GM12878 (cell line): Measurements from ENCODE around the gene CALN1. TPM values are rescaled to one million over a fixed set of nuclear protein-coding genes. Genes with fewer than 3 reads are reported as not detected.

Experiments
- ATAC-seq: fragments of 200-7000 bp; cut with Tn5 transposase; 3 replicates; pipeline ENCODE4 v1.9.1; 2020; ENCODE audit warnings: mild to moderate bottlenecking, moderate library complexity
- BruUV-seq: library from RNA; stranded (reverse); fragments of 400-500 nt; replicated peaks from 2 replicates; lab custom pipeline; 2021; lab: Mats Ljungman, UMichigan
- CTCF ChIA-PET: fragments of 300-600 bp; sonication (Branson Sonifier 250); formaldehyde crosslinking; extraction: SDS; loops from one replicate; lab custom pipeline; 2021; ENCODE audit warnings: inconsistent platforms; lab: Yijun Ruan, JAX
- POLR2A ChIA-PET: fragments of 350-600 bp; formaldehyde crosslinking; extraction: SDS; loops from one replicate; lab custom pipeline; 2021; ENCODE audit warnings: inconsistent platforms; lab: Charles Lee
- RAD21 ChIA-PET: fragments of 300-600 bp; sonication (Branson Sonifier 250); formaldehyde crosslinking; loops from one replicate; lab custom pipeline; 2023; ENCODE audit warnings: antibody characterized with exemption; ENCODE audit not compliant: unreplicated experiment; lab: Charles Lee
- SMC1A ChIA-PET: fragments of 300-600 bp; sonication (Branson Sonifier 250); formaldehyde crosslinking; loops from one replicate; lab custom pipeline; 2023; ENCODE audit not compliant: unreplicated experiment, uncharacterized antibody; lab: Charles Lee
- DNase-seq: peaks from one replicate; pipeline ENCODE4 v3.0.0-alpha.2; 2011; ENCODE audit warnings: low read depth, low spot score
- FAIRE-seq: peaks from 3 replicates; lab custom pipeline; 2011; peaks lifted over from hg19 to GRCh38; lab: Jason Lieb, UNC
- H2AFZ ChIP-seq: 2 replicates; pipeline ENCODE4 v1.6.0; 2011; ENCODE audit warnings: low read depth, low read length, control low read depth; ENCODE audit not compliant: control insufficient read depth
- H3K27ac ChIP-seq: 2 replicates; pipeline ENCODE4 v1.5.1; 2011; ENCODE audit warnings: control low read depth; ENCODE audit not compliant: control insufficient read depth, insufficient read depth
- H3K27me3 ChIP-seq, 2 experiments: replicated peaks in 1 of 2; 2 replicates each; pipeline versions ENCODE4 v1.6.0 to v1.6.1; 2011; ENCODE audit warnings: low read length in 1 of 2; ENCODE audit not compliant: control insufficient read depth in 2 of 2, insufficient read depth in 2 of 2
- H3K36me3 ChIP-seq, 2 experiments: 2 replicates each; pipeline ENCODE4 v1.5.1; 2011; ENCODE audit warnings: low read length in 1 of 2; ENCODE audit not compliant: control insufficient read depth in 2 of 2, insufficient read depth in 2 of 2
- H3K4me1 ChIP-seq: 2 replicates; pipeline ENCODE4 v1.6.1; 2011; ENCODE audit warnings: mild to moderate bottlenecking, low read length, moderate library complexity, mixed read lengths; ENCODE audit not compliant: control insufficient read depth, insufficient read depth
- H3K4me2 ChIP-seq: 2 replicates; pipeline ENCODE4 v1.6.0; 2011; ENCODE audit warnings: control low read depth; ENCODE audit not compliant: control insufficient read depth, insufficient read depth
- H3K4me3 ChIP-seq: fragments of 200-600 bp; sonication (generic); 2 replicates; pipeline ENCODE4 v1.5.1; 2016
- H3K79me2 ChIP-seq: 2 replicates; pipeline ENCODE4 v1.6.0; 2011; ENCODE audit warnings: low read length; ENCODE audit not compliant: control insufficient read depth, insufficient read depth
- H3K9ac ChIP-seq: 2 replicates; pipeline ENCODE4 v1.8.0; 2011; ENCODE audit warnings: low read length, control low read depth, mixed read lengths; ENCODE audit not compliant: control insufficient read depth, insufficient read depth
- H3K9me3 ChIP-seq: replicated peaks from 3 replicates; pipeline ENCODE4 v1.5.1; 2011; ENCODE audit warnings: mild to moderate bottlenecking, low read length; ENCODE audit not compliant: control insufficient read depth, insufficient read depth
- H4K20me1 ChIP-seq: 2 replicates; pipeline ENCODE4 v1.6.0; 2011; ENCODE audit not compliant: control insufficient read depth, insufficient read depth
- BCL11A ChIP-seq: IDR thresholded peaks from 2 replicates; pipeline ENCODE4 v1.6.1; 2011; ENCODE audit warnings: low read depth, low read length
- CREB1 ChIP-seq: IDR thresholded peaks from 2 replicates; pipeline ENCODE4 v1.6.1; 2012; ENCODE audit warnings: low read depth, mild to moderate bottlenecking, inconsistent platforms
- NFYB ChIP-seq: IDR thresholded peaks from 2 replicates; pipeline ENCODE4 v1.6.1; 2011; ENCODE audit warnings: low read depth, mild to moderate bottlenecking, low read length, improper control_type of control experiment, moderate library complexity; ENCODE audit not compliant: insufficient read depth
- SIN3A ChIP-seq: IDR thresholded peaks from 2 replicates; pipeline ENCODE4 v1.6.1; 2012; ENCODE audit warnings: low read depth, low read length, improper control_type of control experiment
- SMARCA5 ChIP-seq: fragments of 450-650 bp; IDR thresholded peaks from 2 replicates; pipeline ENCODE4 v1.6.1; 2017; ENCODE audit warnings: mild to moderate bottlenecking
- SUPT20H ChIP-seq: IDR thresholded peaks from 2 replicates; pipeline ENCODE4 v1.6.1; 2011; ENCODE audit warnings: low read depth, mild to moderate bottlenecking, low read length, moderate library complexity, borderline replicate concordance; ENCODE audit not compliant: control insufficient read depth
- ZBTB33 ChIP-seq: fragments of 450-650 bp; IDR thresholded peaks from 2 replicates; pipeline ENCODE4 v1.6.1; 2017; ENCODE audit warnings: mild to moderate bottlenecking
- ZBTB4 ChIP-seq: fragments of 450-650 bp; formaldehyde crosslinking; IDR thresholded peaks from 2 replicates; pipeline ENCODE4 v1.4.0; 2022; ENCODE audit warnings: mild to moderate bottlenecking, moderate library complexity
- WGBS: methylation state at CpG from one replicate; pipeline ENCODE4 v1.1.6; 2016; ENCODE audit warnings: low lambda C conversion rate; ENCODE audit not compliant: insufficient replicate concordance, insufficient coverage; ENCODE audit errors: missing lambda C conversion rate; 5-methylcytosine and 5-hydroxymethylcytosine counted together
- in situ Hi-C: fragments of 300-500 bp; cut with MboI; formaldehyde crosslinking; loops from 9 replicates; pipeline ENCODE4 v1.14.3; 2018; ENCODE audit warnings: mixed read lengths
- intact Hi-C: fragments of 100-400 bp; cut with micrococcal nuclease; formaldehyde crosslinking; loops from one replicate; pipeline ENCODE4 v1.14.2; 2022; ENCODE audit not compliant: unreplicated experiment
- polyA plus RNA-seq, 11 experiments: library from polyadenylated mRNA; depleted of rRNA in 4 of 11; unstranded in 6 of 11; stranded (reverse) in 5 of 11; fragments of >200 nt; fragmentation: Nextera tagmentation in 4 of 11; fragmentation: Illumina TruSeq in 1 of 11; extraction: Ambion mirVana in 4 of 11; extraction: Trizol in 1 of 11; gene quantifications; 1 replicate in 1 of 11; 2 replicates in 10 of 11; pipeline versions ENCODE4 v1.2.1 to v1.2.3, GENCODE V29; 2011 to 2016; ENCODE audit warnings: inconsistent platforms in 2 of 11, missing spikeins in 2 of 11, low read depth in 1 of 11
- total RNA-seq, 4 experiments: library from RNA; depleted of rRNA in 3 of 4; stranded (reverse); fragments of >200 nt in 3 of 4; fragmentation: Illumina TruSeq in 1 of 4; extraction: Trizol in 1 of 4; gene quantifications; 2 replicates each; pipeline versions ENCODE4 v1.2.1 to v1.2.3, GENCODE V29; 2013 to 2021
- TF ChIP-seq, protein P1 (sequence below): fragments of 450-650 bp; IDR thresholded peaks from 2 replicates; pipeline ENCODE4 v1.6.1; 2016; ENCODE audit warnings: mild to moderate bottlenecking
- TF ChIP-seq, protein P2 (sequence below): IDR thresholded peaks from 2 replicates; pipeline ENCODE4 v1.6.1; 2011; ENCODE audit warnings: borderline replicate concordance, low read depth, mild to moderate bottlenecking, moderate library complexity, low read length; ENCODE audit not compliant: insufficient read depth, poor library complexity, severe bottlenecking
- TF ChIP-seq, protein P3 (sequence below): fragments of 150-350 bp; IDR thresholded peaks from 2 replicates; pipeline ENCODE4 v1.6.1; 2014; ENCODE audit warnings: mild to moderate bottlenecking, low read depth, low read length

Gene CALN1
- total and polyA plus RNA-seq, 10 of the 15 experiments (the other 5 are each of a cell fraction or from before 2014, with no cell fraction given) = 0.48 to 15.3 (median 1.6) TPM

DNA sequence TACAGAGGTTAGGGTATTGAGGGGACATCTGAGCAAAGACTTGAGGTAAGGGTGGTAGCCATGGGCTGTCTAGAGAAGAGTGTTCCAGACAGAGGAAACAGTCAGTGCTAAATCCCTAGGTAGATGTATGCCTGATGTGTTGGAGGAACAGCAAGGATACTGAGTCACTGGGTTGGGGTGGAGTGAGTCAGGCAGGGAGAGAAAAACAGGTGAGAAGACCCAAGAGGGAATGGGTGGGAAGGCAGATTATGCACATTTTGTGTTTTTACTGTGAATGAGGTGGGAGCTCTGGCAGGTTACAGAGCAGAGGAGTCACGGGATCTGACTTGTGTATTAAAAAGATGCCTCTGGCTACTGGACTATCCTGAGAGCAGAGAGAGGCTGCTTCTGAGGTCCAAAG lies 285.0 kb downstream of the CALN1 start (continued):
- TF ChIP-seq, protein P1, sequence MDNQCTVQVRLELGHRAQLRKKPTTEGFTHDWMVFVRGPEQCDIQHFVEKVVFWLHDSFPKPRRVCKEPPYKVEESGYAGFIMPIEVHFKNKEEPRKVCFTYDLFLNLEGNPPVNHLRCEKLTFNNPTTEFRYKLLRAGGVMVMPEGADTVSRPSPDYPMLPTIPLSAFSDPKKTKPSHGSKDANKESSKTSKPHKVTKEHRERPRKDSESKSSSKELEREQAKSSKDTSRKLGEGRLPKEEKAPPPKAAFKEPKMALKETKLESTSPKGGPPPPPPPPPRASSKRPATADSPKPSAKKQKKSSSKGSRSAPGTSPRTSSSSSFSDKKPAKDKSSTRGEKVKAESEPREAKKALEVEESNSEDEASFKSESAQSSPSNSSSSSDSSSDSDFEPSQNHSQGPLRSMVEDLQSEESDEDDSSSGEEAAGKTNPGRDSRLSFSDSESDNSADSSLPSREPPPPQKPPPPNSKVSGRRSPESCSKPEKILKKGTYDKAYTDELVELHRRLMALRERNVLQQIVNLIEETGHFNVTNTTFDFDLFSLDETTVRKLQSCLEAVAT = no peak
- TF ChIP-seq SIN3A (no peak), SUPT20H (no peak), NFYB (no peak)
- TF ChIP-seq, protein P2, sequence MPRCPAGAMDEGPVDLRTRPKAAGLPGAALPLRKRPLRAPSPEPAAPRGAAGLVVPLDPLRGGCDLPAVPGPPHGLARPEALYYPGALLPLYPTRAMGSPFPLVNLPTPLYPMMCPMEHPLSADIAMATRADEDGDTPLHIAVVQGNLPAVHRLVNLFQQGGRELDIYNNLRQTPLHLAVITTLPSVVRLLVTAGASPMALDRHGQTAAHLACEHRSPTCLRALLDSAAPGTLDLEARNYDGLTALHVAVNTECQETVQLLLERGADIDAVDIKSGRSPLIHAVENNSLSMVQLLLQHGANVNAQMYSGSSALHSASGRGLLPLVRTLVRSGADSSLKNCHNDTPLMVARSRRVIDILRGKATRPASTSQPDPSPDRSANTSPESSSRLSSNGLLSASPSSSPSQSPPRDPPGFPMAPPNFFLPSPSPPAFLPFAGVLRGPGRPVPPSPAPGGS = no peak

DNA sequence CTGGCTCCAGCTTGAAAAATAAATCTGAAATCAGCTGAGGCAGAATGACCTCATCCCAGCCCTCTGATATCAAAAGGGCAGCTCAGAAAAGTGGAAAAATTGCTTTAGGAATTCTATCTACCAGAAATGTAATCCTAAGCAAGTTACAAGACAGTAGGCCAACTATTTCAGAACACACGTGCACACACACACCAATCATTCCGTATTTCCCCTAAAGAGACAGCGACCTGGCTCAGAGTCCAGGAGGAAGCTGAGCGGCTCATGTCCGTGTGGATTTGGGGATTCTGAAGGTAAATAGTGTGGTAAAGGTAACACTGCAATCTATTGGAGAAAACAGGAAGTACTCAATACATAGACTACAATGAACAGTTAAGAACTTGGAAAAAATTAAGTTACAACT lies 288.2 kb downstream of the CALN1 start:
- ChIA-PET SMC1A (no interaction called here), POLR2A (no interaction called here), RAD21 (no interaction called here)
- in situ Hi-C loops (no loop called here), intact Hi-C loops (no loop called here)
- Histone ChIP-seq H2AFZ (no peak overlapping the region), H3K27me3 (no peaks in the 10 kb centered on the region), H3K4me1 (no peaks in the 10 kb centered on the region), H4K20me1 (no peaks in the 10 kb centered on the region)
- TF ChIP-seq ZBTB33 (no peak), SMARCA5 (no peak), ZBTB4 (CRISPR knock-in tag) (no peak), BCL11A (no peak), CREB1 (no peak)
- TF ChIP-seq, protein P3, sequence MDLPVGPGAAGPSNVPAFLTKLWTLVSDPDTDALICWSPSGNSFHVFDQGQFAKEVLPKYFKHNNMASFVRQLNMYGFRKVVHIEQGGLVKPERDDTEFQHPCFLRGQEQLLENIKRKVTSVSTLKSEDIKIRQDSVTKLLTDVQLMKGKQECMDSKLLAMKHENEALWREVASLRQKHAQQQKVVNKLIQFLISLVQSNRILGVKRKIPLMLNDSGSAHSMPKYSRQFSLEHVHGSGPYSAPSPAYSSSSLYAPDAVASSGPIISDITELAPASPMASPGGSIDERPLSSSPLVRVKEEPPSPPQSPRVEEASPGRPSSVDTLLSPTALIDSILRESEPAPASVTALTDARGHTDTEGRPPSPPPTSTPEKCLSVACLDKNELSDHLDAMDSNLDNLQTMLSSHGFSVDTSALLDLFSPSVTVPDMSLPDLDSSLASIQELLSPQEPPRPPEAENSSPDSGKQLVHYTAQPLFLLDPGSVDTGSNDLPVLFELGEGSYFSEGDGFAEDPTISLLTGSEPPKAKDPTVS = no peak
- TF ChIP-seq, all 136 proteins: peak for 0
- 6% methylated on average over 5 of the region's 5 CpGs for WGBS
- Histone ChIP-seq H3K27ac (no peak overlapping the region), H3K36me3 (no peaks in the 10 kb centered on the region), H3K79me2 (no peaks in the 10 kb centered on the region), H3K4me2 (no peak overlapping the region), H3K9me3 (no peaks in the 10 kb centered on the region; the same call in 2 of the 3 replicates), H3K9ac (no peak overlapping the region), H3K4me3 (no peak overlapping the region)
- DNase-seq (no peak), FAIRE-seq (no peak), ATAC-seq (no peak)
- CTCF ChIA-PET = no interaction called here
- BruUV-seq = no TSS peak
